Measurements from ENCODE around the gene GSTA4.
"Not testable (repeated sequence)": the region's sequence is repeated elsewhere in the genome, so short reads cannot be mapped to it uniquely, and the experiment has no call there.

Gene GSTA4

GRCh38 chr6:52962701-52963100, 32.4 kb downstream of the GSTA4 start:
- Histone ChIP-seq H3K9me3 (ENCODE audit: insufficient read depth, low read length) (peaks cover 12% of the 10 kb centered on the region; the same call in 1 of the 2 replicates), H3K4me1 (ENCODE audit: insufficient read depth, insufficient read length) (no peaks in the 10 kb centered on the region), H3K27me3 (ENCODE audit: insufficient read depth, insufficient read length) (no peaks in the 10 kb centered on the region), H3K4me3 (ENCODE audit: insufficient read length, low read depth) (no peak overlapping the region), H3K36me3 (ENCODE audit: insufficient read depth, insufficient read length, low read length) (no peaks in the 10 kb centered on the region), H3K9ac (ENCODE audit: insufficient read length, low read depth) (no peak overlapping the region)
- no peak for DNase-seq (ENCODE audit: low read depth, low spot score)
- no peak for TF ChIP-seq YY1 (IDR thresholded peaks at IDR 0.05; ENCODE audit: insufficient read depth, insufficient read length)
- no peak for TF ChIP-seq SUZ12 (IDR thresholded peaks at IDR 0.05; ENCODE audit: extremely low read depth, insufficient read depth, insufficient read length)
- no peak for TF ChIP-seq ZNF274 (IDR thresholded peaks at IDR 0.05; ENCODE audit: low read depth, low read length)

- not testable (repeated sequence) for H3K9ac ChIP-seq (ENCODE audit: insufficient read length, low read depth); DNase-seq (ENCODE audit: low read depth, low spot score); H3K27me3 ChIP-seq (ENCODE audit: insufficient read depth, insufficient read length); H3K4me1 ChIP-seq (ENCODE audit: insufficient read depth, insufficient read length); H3K4me3 ChIP-seq (ENCODE audit: insufficient read length, low read depth); H3K36me3 ChIP-seq (ENCODE audit: insufficient read depth, insufficient read length, low read length)
- peaks cover 12% of the 10 kb centered on the region; the same call in 1 of the 2 replicates for H3K9me3 ChIP-seq (ENCODE audit: insufficient read depth, low read length)
These were observed 34.1 kb downstream of the GSTA4 start for GRCh38 chr6:52961022-52961421.

- not testable (repeated sequence) for DNase-seq (ENCODE audit: low read depth, low spot score); H3K9ac ChIP-seq (ENCODE audit: insufficient read length, low read depth); H3K4me1 ChIP-seq (ENCODE audit: insufficient read depth, insufficient read length); H3K4me3 ChIP-seq (ENCODE audit: insufficient read length, low read depth); H3K27me3 ChIP-seq (ENCODE audit: insufficient read depth, insufficient read length); H3K36me3 ChIP-seq (ENCODE audit: insufficient read depth, insufficient read length, low read length)
- peaks cover 12% of the 10 kb centered on the region; the same call in 1 of the 2 replicates for H3K9me3 ChIP-seq (ENCODE audit: insufficient read depth, low read length)
These were observed 34.9 kb downstream of the GSTA4 start for GRCh38 chr6:52960211-52960610.

GRCh38 chr6:52958546-52959255, 36.4 kb downstream of the GSTA4 start:
- Histone ChIP-seq H3K27me3 (ENCODE audit: insufficient read depth, insufficient read length) (no peaks in the 10 kb centered on the region), H3K4me1 (ENCODE audit: insufficient read depth, insufficient read length) (no peaks in the 10 kb centered on the region), H3K36me3 (ENCODE audit: insufficient read depth, insufficient read length, low read length) (no peaks in the 10 kb centered on the region)

GRCh38 chr6:52955871-52956270, 39.2 kb downstream of the GSTA4 start:
- Histone ChIP-seq H3K9me3 (ENCODE audit: insufficient read depth, low read length) (no peaks in the 10 kb centered on the region; the same call in 1 of the 2 replicates), H3K4me1 (ENCODE audit: insufficient read depth, insufficient read length) (no peaks in the 10 kb centered on the region), H3K36me3 (ENCODE audit: insufficient read depth, insufficient read length, low read length) (no peaks in the 10 kb centered on the region), H3K27me3 (ENCODE audit: insufficient read depth, insufficient read length) (no peaks in the 10 kb centered on the region), H3K9ac (ENCODE audit: insufficient read length, low read depth) (no peak overlapping the region), H3K4me3 (ENCODE audit: insufficient read length, low read depth) (no peak overlapping the region)
- TF ChIP-seq ZNF274 (IDR thresholded peaks at IDR 0.05; ENCODE audit: low read depth, low read length) (no peak), SUZ12 (IDR thresholded peaks at IDR 0.05; ENCODE audit: extremely low read depth, insufficient read depth, insufficient read length) (no peak), YY1 (IDR thresholded peaks at IDR 0.05; ENCODE audit: insufficient read depth, insufficient read length) (no peak)
- no peak for DNase-seq (ENCODE audit: low read depth, low spot score)

More at GRCh38 chr6:52958546-52959255, 36.4 kb downstream of the GSTA4 start:
- TF ChIP-seq YY1 (IDR thresholded peaks at IDR 0.05; ENCODE audit: insufficient read depth, insufficient read length), result no peak
- Histone ChIP-seq H3K9ac (ENCODE audit: insufficient read length, low read depth) (no peak overlapping the region), H3K4me3 (ENCODE audit: insufficient read length, low read depth) (no peak overlapping the region), H3K9me3 (ENCODE audit: insufficient read depth, low read length) (peaks cover 12% of the 10 kb centered on the region; the same call in 1 of the 2 replicates)
- DNase-seq (ENCODE audit: low read depth, low spot score), result no peak

- H3K27me3 ChIP-seq (ENCODE audit: insufficient read depth, insufficient read length), result no peaks in the 10 kb centered on the region
- H3K4me1 ChIP-seq (ENCODE audit: insufficient read depth, insufficient read length), result no peaks in the 10 kb centered on the region
- no peak for TF ChIP-seq ZNF274 (IDR thresholded peaks at IDR 0.05; ENCODE audit: low read depth, low read length)
- no peak for TF ChIP-seq SUZ12 (IDR thresholded peaks at IDR 0.05; ENCODE audit: extremely low read depth, insufficient read depth, insufficient read length)
- no peak for TF ChIP-seq YY1 (IDR thresholded peaks at IDR 0.05; ENCODE audit: insufficient read depth, insufficient read length)
- no peaks in the 10 kb centered on the region; the same call in 1 of the 2 replicates for H3K9me3 ChIP-seq (ENCODE audit: insufficient read depth, low read length)
- H3K9ac ChIP-seq (ENCODE audit: insufficient read length, low read depth), result no peak overlapping the region
- DNase-seq (ENCODE audit: low read depth, low spot score), result no peak
- H3K4me3 ChIP-seq (ENCODE audit: insufficient read length, low read depth), result no peak overlapping the region
- no peaks in the 10 kb centered on the region for H3K36me3 ChIP-seq (ENCODE audit: insufficient read depth, insufficient read length, low read length)
These were observed 40.9 kb downstream of the GSTA4 start for GRCh38 chr6:52953911-52954839.

- Histone ChIP-seq H3K27me3 (ENCODE audit: insufficient read depth, insufficient read length) (no peaks in the 10 kb centered on the region), H3K4me3 (ENCODE audit: insufficient read length, low read depth) (no peak overlapping the region), H3K4me1 (ENCODE audit: insufficient read depth, insufficient read length) (peaks cover 2% of the 10 kb centered on the region), H3K36me3 (ENCODE audit: insufficient read depth, insufficient read length, low read length) (no peaks in the 10 kb centered on the region), H3K9ac (ENCODE audit: insufficient read length, low read depth) (no peak overlapping the region), H3K9me3 (ENCODE audit: insufficient read depth, low read length) (no peaks in the 10 kb centered on the region)
- TF ChIP-seq SUZ12 (IDR thresholded peaks at IDR 0.05; ENCODE audit: extremely low read depth, insufficient read depth, insufficient read length) (no peak), YY1 (IDR thresholded peaks at IDR 0.05; ENCODE audit: insufficient read depth, insufficient read length) (no peak), ZNF274 (IDR thresholded peaks at IDR 0.05; ENCODE audit: low read depth, low read length) (no peak)
- no peak for DNase-seq (ENCODE audit: low read depth, low spot score)
These were observed 48.8 kb downstream of the GSTA4 start for GRCh38 chr6:52946306-52946705.

GRCh38 chr6:52942821-52943220, 52.3 kb downstream of the GSTA4 start:
- not testable (repeated sequence) for DNase-seq (ENCODE audit: low read depth, low spot score); H3K4me1 ChIP-seq (ENCODE audit: insufficient read depth, insufficient read length); H3K9me3 ChIP-seq (ENCODE audit: insufficient read depth, low read length); H3K27me3 ChIP-seq (ENCODE audit: insufficient read depth, insufficient read length); H3K36me3 ChIP-seq (ENCODE audit: insufficient read depth, insufficient read length, low read length); H3K4me3 ChIP-seq (ENCODE audit: insufficient read length, low read depth); H3K9ac ChIP-seq (ENCODE audit: insufficient read length, low read depth)

Data from NT2/D1 (cell line).